ENCODE data around the gene TIMM50. TPM values are rescaled to one million over a fixed set of nuclear protein-coding genes. Genes with fewer than 3 reads are reported as not detected.

TIMM50 gene
- total and polyA plus RNA-seq, 2 of the 13 experiments (the other 11 are each of a cell fraction or from before 2014, with no cell fraction given) = 91.1 to 92.5 TPM

DNA sequence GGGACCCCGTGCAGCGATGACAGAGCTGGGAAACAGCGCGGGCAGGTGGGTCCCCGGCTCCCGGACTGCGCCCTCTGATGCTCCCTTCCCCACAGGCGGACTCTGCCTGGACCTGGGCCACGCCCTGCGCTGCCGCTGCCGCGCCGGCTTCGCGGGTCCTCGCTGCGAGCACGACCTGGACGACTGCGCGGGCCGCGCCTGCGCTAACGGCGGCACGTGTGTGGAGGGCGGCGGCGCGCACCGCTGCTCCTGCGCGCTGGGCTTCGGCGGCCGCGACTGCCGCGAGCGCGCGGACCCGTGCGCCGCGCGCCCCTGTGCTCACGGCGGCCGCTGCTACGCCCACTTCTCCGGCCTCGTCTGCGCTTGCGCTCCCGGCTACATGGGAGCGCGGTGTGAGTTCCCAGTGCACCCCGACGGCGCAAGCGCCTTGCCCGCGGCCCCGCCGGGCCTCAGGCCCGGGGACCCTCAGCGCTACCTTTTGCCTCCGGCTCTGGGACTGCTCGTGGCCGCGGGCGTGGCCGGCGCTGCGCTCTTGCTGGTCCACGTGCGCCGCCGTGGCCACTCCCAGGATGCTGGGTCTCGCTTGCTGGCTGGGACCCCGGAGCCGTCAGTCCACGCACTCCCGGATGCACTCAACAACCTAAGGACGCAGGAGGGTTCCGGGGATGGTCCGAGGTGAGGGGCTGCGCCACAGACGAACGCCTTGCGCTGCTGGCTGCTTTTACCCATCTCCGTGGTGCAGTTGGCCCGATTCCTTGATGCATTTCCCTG lies 26.5 kb downstream of the TIMM50 start (continued):
- TF ChIP-seq POLR2A (IDR thresholded peaks at IDR 0.05; ENCODE audit: insufficient read depth in 1 of 2, low read depth in 2 of 2, low read length in 2 of 2) (no peak; a peak in 1 of 4 replicates), FOSL2 (CRISPR knock-in tag; IDR thresholded peaks at IDR 0.05) (no peak), RERE (CRISPR knock-in tag; IDR thresholded peaks at IDR 0.05; ENCODE audit: low read depth) (no peak; the same call in 1 of the 2 replicates), KLF12 (CRISPR knock-in tag; IDR thresholded peaks at IDR 0.05; ENCODE audit: borderline replicate concordance) (peak; percentile 97), ZMAT5 (CRISPR knock-in tag; IDR thresholded peaks at IDR 0.05; ENCODE audit: borderline replicate concordance, low read depth) (no peak), SPEN (CRISPR knock-in tag; IDR thresholded peaks at IDR 0.05; ENCODE audit: low read depth) (peak; percentile 81), PRDM10 (CRISPR knock-in tag; IDR thresholded peaks at IDR 0.05; ENCODE audit: low read depth) (no peak)
- TF ChIP-seq, protein P1, sequence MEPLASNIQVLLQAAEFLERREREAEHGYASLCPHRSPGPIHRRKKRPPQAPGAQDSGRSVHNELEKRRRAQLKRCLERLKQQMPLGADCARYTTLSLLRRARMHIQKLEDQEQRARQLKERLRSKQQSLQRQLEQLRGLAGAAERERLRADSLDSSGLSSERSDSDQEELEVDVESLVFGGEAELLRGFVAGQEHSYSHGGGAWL (CRISPR knock-in tag; IDR thresholded peaks at IDR 0.05) = peak; percentile 98
- TF ChIP-seq, protein P2, sequence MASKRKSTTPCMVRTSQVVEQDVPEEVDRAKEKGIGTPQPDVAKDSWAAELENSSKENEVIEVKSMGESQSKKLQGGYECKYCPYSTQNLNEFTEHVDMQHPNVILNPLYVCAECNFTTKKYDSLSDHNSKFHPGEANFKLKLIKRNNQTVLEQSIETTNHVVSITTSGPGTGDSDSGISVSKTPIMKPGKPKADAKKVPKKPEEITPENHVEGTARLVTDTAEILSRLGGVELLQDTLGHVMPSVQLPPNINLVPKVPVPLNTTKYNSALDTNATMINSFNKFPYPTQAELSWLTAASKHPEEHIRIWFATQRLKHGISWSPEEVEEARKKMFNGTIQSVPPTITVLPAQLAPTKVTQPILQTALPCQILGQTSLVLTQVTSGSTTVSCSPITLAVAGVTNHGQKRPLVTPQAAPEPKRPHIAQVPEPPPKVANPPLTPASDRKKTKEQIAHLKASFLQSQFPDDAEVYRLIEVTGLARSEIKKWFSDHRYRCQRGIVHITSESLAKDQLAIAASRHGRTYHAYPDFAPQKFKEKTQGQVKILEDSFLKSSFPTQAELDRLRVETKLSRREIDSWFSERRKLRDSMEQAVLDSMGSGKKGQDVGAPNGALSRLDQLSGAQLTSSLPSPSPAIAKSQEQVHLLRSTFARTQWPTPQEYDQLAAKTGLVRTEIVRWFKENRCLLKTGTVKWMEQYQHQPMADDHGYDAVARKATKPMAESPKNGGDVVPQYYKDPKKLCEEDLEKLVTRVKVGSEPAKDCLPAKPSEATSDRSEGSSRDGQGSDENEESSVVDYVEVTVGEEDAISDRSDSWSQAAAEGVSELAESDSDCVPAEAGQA (IDR thresholded peaks at IDR 0.05; ENCODE audit: low read depth) = no peak
- TF ChIP-seq, protein P2 (CRISPR knock-in tag; IDR thresholded peaks at IDR 0.05; ENCODE audit: borderline replicate concordance) = peak; percentile 98

Data from HepG2 (cell line).